ENCODE measurements around the gene PRUNE2. TPM values are rescaled to one million over a fixed set of nuclear protein-coding genes. Genes with fewer than 3 reads are reported as not detected.

PRUNE2 gene
- total RNA-seq, 6 donors from 2014 or later, result 5.6 to 20.4 (median 8.8) TPM

DNA sequence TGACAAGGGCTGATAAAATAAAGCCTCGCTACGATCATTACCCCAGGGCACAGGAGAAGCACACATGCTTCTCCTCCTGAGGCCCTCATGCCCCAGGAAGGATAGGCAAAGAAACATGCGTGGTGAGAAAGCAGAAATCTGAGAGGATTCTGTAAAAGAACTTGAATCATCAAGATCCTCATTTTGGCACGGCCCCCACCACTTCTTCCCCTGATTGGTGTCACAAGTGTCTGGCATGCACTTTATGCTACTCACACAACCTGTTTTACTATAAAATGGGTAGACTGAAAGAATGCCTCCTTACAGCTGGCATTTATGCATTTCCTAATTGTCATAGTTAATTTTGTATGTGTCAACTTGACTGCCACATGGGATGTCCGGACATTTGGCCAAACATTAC, 109.6 kb downstream of the PRUNE2 start:
- TF ChIP-seq POLR2AphosphoS5 (IDR thresholded peaks at IDR 0.05), result no peak
- TF ChIP-seq POLR2A (IDR thresholded peaks at IDR 0.05), result no peak
- TF ChIP-seq, protein P1, sequence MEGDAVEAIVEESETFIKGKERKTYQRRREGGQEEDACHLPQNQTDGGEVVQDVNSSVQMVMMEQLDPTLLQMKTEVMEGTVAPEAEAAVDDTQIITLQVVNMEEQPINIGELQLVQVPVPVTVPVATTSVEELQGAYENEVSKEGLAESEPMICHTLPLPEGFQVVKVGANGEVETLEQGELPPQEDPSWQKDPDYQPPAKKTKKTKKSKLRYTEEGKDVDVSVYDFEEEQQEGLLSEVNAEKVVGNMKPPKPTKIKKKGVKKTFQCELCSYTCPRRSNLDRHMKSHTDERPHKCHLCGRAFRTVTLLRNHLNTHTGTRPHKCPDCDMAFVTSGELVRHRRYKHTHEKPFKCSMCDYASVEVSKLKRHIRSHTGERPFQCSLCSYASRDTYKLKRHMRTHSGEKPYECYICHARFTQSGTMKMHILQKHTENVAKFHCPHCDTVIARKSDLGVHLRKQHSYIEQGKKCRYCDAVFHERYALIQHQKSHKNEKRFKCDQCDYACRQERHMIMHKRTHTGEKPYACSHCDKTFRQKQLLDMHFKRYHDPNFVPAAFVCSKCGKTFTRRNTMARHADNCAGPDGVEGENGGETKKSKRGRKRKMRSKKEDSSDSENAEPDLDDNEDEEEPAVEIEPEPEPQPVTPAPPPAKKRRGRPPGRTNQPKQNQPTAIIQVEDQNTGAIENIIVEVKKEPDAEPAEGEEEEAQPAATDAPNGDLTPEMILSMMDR (IDR thresholded peaks at IDR 0.05), result no peak
- no peak for TF ChIP-seq EP300 (IDR thresholded peaks at IDR 0.05)
- Histone ChIP-seq H3K36me3 (no peaks in the 10 kb centered on the region), H3K4me3 (no peak overlapping the region), H3K9me3 (no peaks in the 10 kb centered on the region), H3K27me3 (no peaks in the 10 kb centered on the region), H3K4me1 (no peaks in the 10 kb centered on the region), H3K27ac (no peak overlapping the region)
- ATAC-seq (ENCODE audit: low FRiP score in 2 of 2) (no peak), DNase-seq (no peak)
- WGBS, 2 donors, result 62 to 70% methylated on average over 5 of the region's 5 CpGs

DNA sequence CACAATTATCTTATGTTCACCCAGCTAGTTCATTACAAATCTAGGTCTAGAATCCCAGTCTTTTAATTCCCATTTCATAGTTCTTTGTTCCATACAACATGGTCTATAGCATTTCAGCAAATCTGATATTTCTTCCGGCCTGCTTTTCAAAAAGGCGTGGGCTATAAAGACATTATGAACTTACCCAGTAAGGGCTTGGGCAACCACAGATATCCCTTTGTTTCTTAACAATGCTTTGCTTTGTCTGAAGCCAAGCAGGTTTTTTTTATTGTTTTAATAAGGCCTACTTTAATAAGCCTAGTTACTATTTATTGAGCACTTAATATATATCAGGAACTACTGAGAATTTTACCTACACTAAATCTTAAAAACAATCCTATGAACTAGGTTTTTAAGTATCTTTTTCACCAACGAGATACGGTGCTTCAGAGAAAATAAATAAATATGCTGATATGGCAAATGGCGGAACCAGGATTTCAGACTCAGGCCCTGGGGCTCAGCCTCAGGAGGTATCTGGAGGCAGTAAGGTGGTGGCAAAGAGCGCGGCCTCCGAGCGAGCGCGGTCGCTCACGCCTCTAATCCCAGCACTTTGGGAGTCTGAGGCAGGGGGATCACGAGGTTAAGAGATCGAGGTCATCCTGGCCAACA, 112.0 kb downstream of the PRUNE2 start:
- Histone ChIP-seq H3K4me1 (no peaks in the 10 kb centered on the region), H3K27ac (no peak overlapping the region), H3K36me3 (no peaks in the 10 kb centered on the region), H3K9me3 (no peaks in the 10 kb centered on the region), H3K27me3 (no peaks in the 10 kb centered on the region), H3K4me3 (no peak overlapping the region)
- TF ChIP-seq POLR2A (IDR thresholded peaks at IDR 0.05) (no peak), POLR2AphosphoS5 (IDR thresholded peaks at IDR 0.05) (no peak), EP300 (IDR thresholded peaks at IDR 0.05) (no peak)
- TF ChIP-seq, protein P1 (IDR thresholded peaks at IDR 0.05), result no peak
- DNase-seq, result peak in 1 of 2 donors; percentile 47
- WGBS, 2 donors, result 90 to 91% methylated on average over 15 of the region's 15 CpGs
- no peak for ATAC-seq (ENCODE audit: low FRiP score in 2 of 2)

- H3K4me1 ChIP-seq, result no peaks in the 10 kb centered on the region
- H3K4me3 ChIP-seq, result no peak overlapping the region
- no peaks in the 10 kb centered on the region for H3K36me3 ChIP-seq
- ATAC-seq (ENCODE audit: low FRiP score in 2 of 2), result no peak
- 88 to 100% methylated on average over 1 of the region's 1 CpG for WGBS, 2 donors
- no peaks in the 10 kb centered on the region for H3K27me3 ChIP-seq
- no peak for DNase-seq
- no peaks in the 10 kb centered on the region for H3K9me3 ChIP-seq
- no peak for TF ChIP-seq POLR2A (IDR thresholded peaks at IDR 0.05)
- TF ChIP-seq POLR2AphosphoS5 (IDR thresholded peaks at IDR 0.05), result no peak
- no peak for TF ChIP-seq EP300 (IDR thresholded peaks at IDR 0.05)
- TF ChIP-seq, protein P1 (IDR thresholded peaks at IDR 0.05), result no peak
- no peak overlapping the region for H3K27ac ChIP-seq
Measured at GRCh38 chr9:76789840-76790239, 116.1 kb downstream of the PRUNE2 start.

DNA sequence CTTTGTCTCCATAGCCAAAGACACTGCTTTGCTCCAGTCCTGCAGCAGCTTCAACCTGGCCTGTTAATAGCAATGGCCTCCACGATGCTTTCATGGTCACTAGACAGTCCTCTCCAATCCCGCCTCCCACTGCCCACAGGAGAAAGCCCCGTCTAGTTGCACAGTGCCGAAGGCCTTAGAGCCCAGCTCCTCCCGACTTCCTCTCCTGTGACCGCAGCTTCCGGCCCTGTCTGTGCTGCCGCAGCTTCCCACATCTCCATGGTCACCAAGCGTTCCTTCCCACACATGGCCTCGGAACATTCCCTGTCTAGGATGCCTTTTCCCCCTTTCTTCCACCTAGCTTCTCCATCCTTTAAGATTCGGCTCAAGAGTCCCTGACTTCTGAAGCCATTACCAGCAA, 118.2 kb downstream of the PRUNE2 start:
- no peaks in the 10 kb centered on the region for H3K27me3 ChIP-seq
- no peaks in the 10 kb centered on the region for H3K36me3 ChIP-seq
- DNase-seq (peak in 1 of 2 donors; percentile 19), ATAC-seq (ENCODE audit: low FRiP score in 2 of 2) (no peak)
- H3K4me3 ChIP-seq, result no peak overlapping the region
- no peaks in the 10 kb centered on the region for H3K4me1 ChIP-seq
- no peak overlapping the region for H3K27ac ChIP-seq
- no peaks in the 10 kb centered on the region for H3K9me3 ChIP-seq
- 88% methylated on average over 11 of the region's 11 CpGs for WGBS, 2 donors
- TF ChIP-seq, protein P1 (IDR thresholded peaks at IDR 0.05), result no peak
- TF ChIP-seq POLR2AphosphoS5 (IDR thresholded peaks at IDR 0.05) (no peak), EP300 (IDR thresholded peaks at IDR 0.05) (no peak)

- Histone ChIP-seq H3K9me3 (no peaks in the 10 kb centered on the region), H3K27me3 (no peaks in the 10 kb centered on the region), H3K4me3 (no peak overlapping the region), H3K27ac (no peak overlapping the region), H3K36me3 (no peaks in the 10 kb centered on the region), H3K4me1 (no peaks in the 10 kb centered on the region)
- 64 to 87% methylated on average over 1 of the region's 1 CpG for WGBS, 2 donors
- DNase-seq (no peak), ATAC-seq (ENCODE audit: low FRiP score in 2 of 2) (no peak)
- TF ChIP-seq POLR2AphosphoS5 (IDR thresholded peaks at IDR 0.05) (no peak), POLR2A (IDR thresholded peaks at IDR 0.05) (no peak), EP300 (IDR thresholded peaks at IDR 0.05) (no peak)
- TF ChIP-seq, protein P1 (IDR thresholded peaks at IDR 0.05), result no peak
Measured at GRCh38 chr9:76785501-76785900, 120.4 kb downstream of the PRUNE2 start.

All from upper lobe of left lung (tissue), 6 donors.